GM12874 (cell line): ENCODE data around the gene HK2.

Experiments used
- TF ChIP-seq, protein P1 (sequence below): IDR thresholded peaks from 2 replicates; pipeline ENCODE4 v1.5.1; 2011; ENCODE audit warnings: low read depth, mild to moderate bottlenecking, control low read depth, low read length, moderate library complexity; ENCODE audit not compliant: insufficient read depth

The HK2 gene

DNA sequence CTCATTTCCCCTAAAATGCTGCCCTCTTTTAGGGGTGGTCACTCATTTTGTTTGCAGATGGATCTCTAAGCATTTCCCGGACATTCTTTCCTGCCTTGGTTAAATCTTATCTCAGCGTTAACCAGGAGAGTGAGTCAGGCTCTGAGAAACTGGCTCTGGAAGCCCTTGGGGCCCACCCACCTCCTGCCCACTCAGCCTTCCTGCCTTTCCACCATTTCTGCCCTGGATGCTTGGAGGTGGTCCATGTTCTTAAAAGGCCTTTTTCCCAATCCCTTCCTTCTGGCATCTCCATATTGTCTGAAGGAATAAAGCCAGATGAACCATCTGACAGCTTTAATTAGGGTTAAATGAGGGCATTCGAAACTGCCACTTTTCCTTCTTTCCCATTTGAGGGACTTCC is 9.5 kb downstream of the HK2 start:
- TF ChIP-seq, protein P1, sequence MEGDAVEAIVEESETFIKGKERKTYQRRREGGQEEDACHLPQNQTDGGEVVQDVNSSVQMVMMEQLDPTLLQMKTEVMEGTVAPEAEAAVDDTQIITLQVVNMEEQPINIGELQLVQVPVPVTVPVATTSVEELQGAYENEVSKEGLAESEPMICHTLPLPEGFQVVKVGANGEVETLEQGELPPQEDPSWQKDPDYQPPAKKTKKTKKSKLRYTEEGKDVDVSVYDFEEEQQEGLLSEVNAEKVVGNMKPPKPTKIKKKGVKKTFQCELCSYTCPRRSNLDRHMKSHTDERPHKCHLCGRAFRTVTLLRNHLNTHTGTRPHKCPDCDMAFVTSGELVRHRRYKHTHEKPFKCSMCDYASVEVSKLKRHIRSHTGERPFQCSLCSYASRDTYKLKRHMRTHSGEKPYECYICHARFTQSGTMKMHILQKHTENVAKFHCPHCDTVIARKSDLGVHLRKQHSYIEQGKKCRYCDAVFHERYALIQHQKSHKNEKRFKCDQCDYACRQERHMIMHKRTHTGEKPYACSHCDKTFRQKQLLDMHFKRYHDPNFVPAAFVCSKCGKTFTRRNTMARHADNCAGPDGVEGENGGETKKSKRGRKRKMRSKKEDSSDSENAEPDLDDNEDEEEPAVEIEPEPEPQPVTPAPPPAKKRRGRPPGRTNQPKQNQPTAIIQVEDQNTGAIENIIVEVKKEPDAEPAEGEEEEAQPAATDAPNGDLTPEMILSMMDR = no peak

DNA sequence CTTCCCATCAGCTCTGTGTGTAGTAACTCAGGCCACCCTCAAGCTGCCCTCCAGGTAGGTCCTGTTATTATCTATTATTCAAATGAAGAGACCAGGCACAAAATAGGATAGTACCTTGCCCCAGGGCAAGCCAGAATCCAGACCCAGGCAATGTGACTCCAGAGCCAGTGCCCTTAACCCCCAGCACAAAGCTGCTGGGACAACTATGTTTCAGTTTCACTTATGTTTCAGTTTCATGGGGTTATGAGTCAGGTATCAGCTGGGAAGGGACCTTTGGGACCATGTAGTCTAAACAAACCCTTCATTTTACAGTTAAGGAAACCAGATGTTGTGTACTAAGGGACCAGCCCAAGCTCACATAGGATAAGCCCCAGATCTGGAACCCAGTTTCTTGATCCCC is 10.0 kb downstream of the HK2 start:
- TF ChIP-seq, protein P1 = no peak

DNA sequence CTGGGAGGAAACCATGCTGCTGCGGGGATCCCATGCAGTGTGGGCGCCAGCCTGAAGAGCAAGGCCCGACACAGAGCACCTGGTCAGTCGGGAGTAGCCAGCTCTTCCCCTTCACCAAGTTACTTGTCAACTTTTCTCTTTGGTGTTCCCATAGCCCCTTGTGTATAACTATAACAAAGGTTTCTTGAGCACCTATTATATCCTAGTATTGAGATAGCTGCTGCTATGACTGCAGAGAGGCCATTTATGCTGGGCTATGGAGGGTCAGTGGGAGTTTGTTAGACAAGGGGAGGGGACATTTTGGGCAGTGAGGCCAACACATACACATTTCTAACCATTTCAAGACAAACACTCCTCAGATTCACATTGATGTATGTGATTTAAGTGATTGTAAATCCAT is 10.8 kb downstream of the HK2 start:
- TF ChIP-seq, protein P1 = no peak

DNA sequence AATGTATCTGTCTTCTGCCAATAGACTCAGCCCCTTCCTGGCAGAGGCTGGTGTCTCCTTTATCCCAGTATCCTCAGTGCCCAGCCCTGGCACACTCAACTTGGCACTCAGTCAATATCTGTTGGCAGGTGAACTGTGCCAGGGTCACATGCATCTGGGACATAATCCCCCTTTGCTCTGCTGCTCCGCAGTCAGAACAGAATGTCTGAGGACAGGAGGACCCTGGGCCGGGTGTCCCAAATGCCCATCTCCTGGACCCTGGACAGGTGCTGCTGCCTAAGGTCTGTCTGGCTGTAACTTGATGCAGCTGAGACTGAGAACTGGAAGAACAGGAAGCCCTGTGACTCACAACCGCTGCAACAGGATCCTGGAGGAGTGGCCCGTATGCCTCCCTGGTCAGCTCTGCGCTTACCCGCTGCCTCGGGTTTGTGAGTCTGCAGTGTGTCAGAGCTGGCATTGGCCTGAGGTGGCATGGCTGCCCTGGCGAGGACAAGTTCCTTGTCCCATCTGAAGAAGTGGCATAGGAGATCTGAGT is 11.4 kb downstream of the HK2 start:
- TF ChIP-seq, protein P1 = no peak

DNA sequence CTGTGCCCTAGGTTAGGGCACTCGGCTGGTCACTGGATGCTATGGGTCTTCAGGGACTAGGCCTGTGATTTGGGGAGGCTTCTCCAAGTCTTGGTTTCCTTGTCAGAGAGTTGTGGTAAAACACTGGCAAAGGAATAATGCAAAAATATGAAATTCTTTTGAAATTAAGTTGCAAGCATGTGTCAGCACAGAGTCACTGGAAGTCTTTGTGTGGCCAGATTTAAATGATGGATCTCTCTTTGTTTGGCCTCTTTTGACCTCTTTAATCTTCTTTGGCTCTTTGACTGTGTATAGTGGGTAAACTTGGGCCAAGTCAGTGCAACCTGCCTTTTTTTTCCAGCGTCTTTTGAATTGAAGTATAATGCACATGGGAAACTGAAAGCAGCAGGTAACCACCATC is 12.1 kb downstream of the HK2 start:
- TF ChIP-seq, protein P1 = no peak

DNA sequence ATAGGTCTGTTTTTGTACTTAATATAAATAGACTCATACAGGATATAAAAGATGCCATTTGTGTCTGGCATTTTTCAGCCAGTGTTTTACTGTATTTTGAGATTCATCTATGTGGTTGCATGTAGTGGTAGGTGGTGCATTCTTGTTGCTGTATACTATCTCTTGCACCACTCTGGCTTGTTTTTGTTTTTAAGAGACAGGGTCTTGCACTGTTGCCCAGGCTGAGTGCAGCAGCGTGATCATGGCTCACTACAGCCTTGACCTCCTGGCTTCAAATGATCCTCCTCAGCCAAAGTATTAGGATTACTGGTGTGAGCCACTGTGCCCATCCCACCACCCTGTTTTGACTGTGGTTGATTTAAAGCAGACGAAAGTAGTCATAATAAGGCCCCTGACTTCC is 12.6 kb downstream of the HK2 start:
- TF ChIP-seq, protein P1 = no peak

DNA sequence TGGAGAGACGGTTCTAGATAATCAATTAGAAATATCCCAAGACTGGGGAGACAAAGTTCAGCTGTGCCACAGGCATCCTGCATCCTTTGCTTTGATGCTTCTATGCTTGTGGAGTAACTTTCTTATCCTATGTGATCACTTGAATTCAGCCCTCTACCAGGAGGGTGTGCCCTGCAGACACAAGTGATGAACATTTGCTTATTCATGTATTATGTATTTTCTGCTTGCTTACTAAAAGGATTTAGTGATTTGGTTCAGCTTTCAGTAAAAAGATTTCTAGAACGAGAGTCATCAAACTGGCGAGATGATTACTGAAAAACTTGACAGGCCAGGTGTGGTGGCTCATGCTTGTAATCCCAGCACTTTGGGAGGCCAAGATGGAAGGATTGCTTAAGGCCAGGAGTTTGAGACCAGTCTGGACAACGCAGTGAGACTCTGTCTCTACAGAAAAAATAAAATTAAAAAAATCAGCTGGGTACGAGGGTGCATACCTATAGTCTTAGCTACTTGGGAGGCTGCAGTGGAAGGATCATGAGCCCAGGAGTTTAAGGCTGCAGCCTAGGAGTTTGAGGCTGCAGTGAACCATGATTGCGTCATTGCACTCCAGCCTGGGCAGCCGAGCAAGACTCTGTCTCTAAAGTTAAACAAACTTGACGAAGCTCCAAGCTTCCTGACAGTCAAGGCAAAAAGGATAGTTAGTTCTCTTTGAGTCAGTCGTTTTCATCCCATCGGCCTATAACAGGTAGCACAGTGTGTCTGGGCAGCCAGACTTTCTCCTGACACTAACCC is 13.3 kb downstream of the HK2 start:
- TF ChIP-seq, protein P1 = no peak
